Adrenal gland (tissue), 12 donors: ENCODE measurements around the gene RFC1. TPM values are rescaled to one million over a fixed set of nuclear protein-coding genes. Genes with fewer than 3 reads are reported as not detected.

ENCODE experiments used
- DNase-seq, 7 donors: peaks; one replicate each; pipeline ENCODE4 v3.0.0-alpha.2; 2019 to 2020
- H3K27ac ChIP-seq, 5 donors: fragments of 200-600 bp; sonication (generic) in 4 of 5; 1 replicate in 3 of 5; 2 replicates in 2 of 5; pipeline versions ENCODE4 v1.5.1 to v1.8.0; 2016 to 2020; ENCODE audit warnings: mild to moderate bottlenecking in 1 of 5
- H3K27me3 ChIP-seq: fragments of 200-600 bp; 2 replicates; pipeline ENCODE4 v1.8.0; 2021
- H3K36me3 ChIP-seq, 2 donors: fragments of 200-600 bp; replicated peaks in 1 of 2; 1 replicate in 1 of 2; 2 replicates in 1 of 2; pipeline versions ENCODE4 v1.5.1 to v1.8.0; 2018 to 2022
- H3K4me1 ChIP-seq, 2 donors: fragments of 200-600 bp; replicated peaks in 1 of 2; 1 replicate in 1 of 2; 2 replicates in 1 of 2; pipeline versions ENCODE4 v1.5.1 to v1.8.0; 2018 to 2021
- H3K4me3 ChIP-seq, 4 donors: fragments of 200-600 bp; sonication (generic) in 3 of 4; one replicate each; pipeline ENCODE4 v1.5.1; 2016 to 2018
- H3K9me3 ChIP-seq, 3 donors: fragments of 200-600 bp; sonication (generic) in 1 of 3; replicated peaks in 1 of 3; 1 replicate in 2 of 3; 2 replicates in 1 of 3; pipeline versions ENCODE4 v1.5.1 to v1.8.0; 2016 to 2021
- CTCF ChIP-seq, 6 experiments: fragments of 450-650 bp in 4 of 6; fragments of 200-600 bp in 2 of 6; sonication (generic) in 1 of 6; IDR thresholded peaks; 1 replicate in 5 of 6; 2 replicates in 1 of 6; pipeline versions ENCODE4 v1.5.1 to v1.8.0; 2016 to 2021; ENCODE audit warnings: antibody characterized with exemption in 6 of 6, mild to moderate bottlenecking in 2 of 6, moderate library complexity in 1 of 6
- POLR2A ChIP-seq, 2 donors: fragments of 450-650 bp; IDR thresholded peaks; one replicate each; pipeline ENCODE4 v1.6.1; 2017; ENCODE audit warnings: antibody characterized with exemption in 2 of 2, mild to moderate bottlenecking in 2 of 2, moderate library complexity in 1 of 2
- WGBS, 4 donors: extraction: QIAGEN DNeasy Blood & Tissue Kit in 2 of 4; methylation state at CpG; one replicate each; pipeline versions ENCODE4 v1.1.5 to v1.1.7; 2013 to 2017; 5-methylcytosine and 5-hydroxymethylcytosine counted together
- intact Hi-C, 2 donors: fragments of 100-400 bp; cut with DNase I; formaldehyde crosslinking; loops; one replicate each; pipeline versions ENCODE4 v1.14.1 to v1.15.0; 2022 to 2023
- microRNA-seq, 3 donors: library from miRNA; unstranded; fragments of <30 nt; microRNA quantifications; one replicate each; pipeline ENCODE4, GENCODE V29; 2017 to 2020
- polyA plus RNA-seq, 3 donors: library from polyadenylated mRNA; stranded (reverse); fragments of 200-250 nt in 2 of 3; fragments of 350-450 nt in 1 of 3; fragmentation: Illumina TruSeq in 1 of 3; extraction: RNeasy Lipid Tissue Mini Kit (QIAGEN cat#74804) in 1 of 3; gene quantifications; one replicate each; pipeline ENCODE4 v1.2.3, GENCODE V29; 2013 to 2014
- small RNA-seq, 2 donors: library from RNA; depleted of rRNA; stranded (forward); fragments of <200 nt; gene quantifications; one replicate each; pipeline ENCODE3, GENCODE V24; 2016
- total RNA-seq, 9 donors: library from RNA; depleted of rRNA in 4 of 9; stranded (reverse); fragments of >200 nt in 4 of 9; fragments of 120-200 nt in 1 of 9; fragmentation: NEBNext Ultra II Directional in 1 of 9; extraction: Animal tissue kit (Norgen Biotek cat#: 25700) in 1 of 9; gene quantifications; one replicate each; pipeline versions ENCODE4 v1.1.0 to v1.2.4, GENCODE V29; 2013 to 2023
- donor health status: healthy with polysubstance abuse.
- donor health status: Bipolar disorder and iron deficiency.
- donor health status: DM: yes; HTN: yes; CAD: no.
- donor health status: DM: no; HTN: no; CAD: no.
- donor health status: DM: no; HTN: no; CAD: no.
- donor health status: DM: yes; HTN: yes; CAD: no.

Gene RFC1
- total and polyA plus RNA-seq, 12 donors = 13.0 to 137 (median 52.6) TPM

- no peak for TF ChIP-seq POLR2A (IDR thresholded peaks at IDR 0.05)
- TF ChIP-seq CTCF (IDR thresholded peaks at IDR 0.05) = no peak
- Histone ChIP-seq H3K36me3 (peaks cover 0 to 6% of the 10 kb centered on the region in 2 donors), H3K9me3 (no peaks in the 10 kb centered on the region), H3K4me3 (no peak overlapping the region), H3K27me3 (no peaks in the 10 kb centered on the region), H3K4me1 (no peaks in the 10 kb centered on the region), H3K27ac (no peak overlapping the region)
- intact Hi-C loops = loop anchor here in 1 of 2 donors (5.0 kb wide), 1 partner anchor 38 kb away; no protein-coding TSS in a partner anchor
- no peak for DNase-seq
- WGBS, 4 donors = 52 to 68% (median 57%) methylated on average over 2 of the region's 2 CpGs
Measured at GRCh38 chr4:39255266-39255665, 110.9 kb downstream of the RFC1 start.

GRCh38 chr4:39243462-39243861 lies 122.7 kb downstream of the RFC1 start:
- H3K36me3 ChIP-seq = peaks cover 0 to 19% of the 10 kb centered on the region in 2 donors
- H3K4me1 ChIP-seq = no peaks in the 10 kb centered on the region
- intact Hi-C loops = no loop called here
- no peaks in the 10 kb centered on the region for H3K9me3 ChIP-seq
- TF ChIP-seq CTCF (IDR thresholded peaks at IDR 0.05) = no peak
- no peak for TF ChIP-seq POLR2A (IDR thresholded peaks at IDR 0.05)
- 86 to 93% (median 91%) methylated on average over 3 of the region's 3 CpGs for WGBS, 4 donors
- DNase-seq = no peak
- no peak overlapping the region for H3K27ac ChIP-seq
- no peak overlapping the region for H3K4me3 ChIP-seq
- H3K27me3 ChIP-seq = no peaks in the 10 kb centered on the region

Small RNA genes within 50 kb of the gene (microRNA-seq; reads per million reads assigned to microRNA genes)
- 0 reads per million in 3 donors for gene MIR5591

Small RNA genes within 50 kb of the gene (small RNA-seq; reads per million reads assigned to genes)
- 0 reads per million in 2 donors for gene MIR5591
- 0 to 0.08 reads per million in 2 donors for gene RNU6-32P
- 0 reads per million in 2 donors for gene RNU6-887P

Other genes starting within 250 kb of the RFC1 start
- gene WDR19, start 183.8 kb downstream of the RFC1 start, total RNA-seq = 10 to 100 TPM; 11.3 to 66.7 (median 38.7) TPM
- gene WDR19, start 183.8 kb downstream of the RFC1 start, polyA plus RNA-seq = 100 to 1,000 TPM in 1 of 3 donors, 10 to 100 TPM in 2; 16.9 to 136 (median 69.1) TPM
- under 1 TPM in 7 of 9 donors, not detected in 2; under 0.01 to 0.30 (median 0.14) TPM for gene KLB, start 40.6 kb upstream of the RFC1 start, total RNA-seq
- 1 to 10 TPM in 1 of 3 donors, under 1 TPM in 2; under 0.01 to 1.1 (median 0.16) TPM for gene KLB, start 40.6 kb upstream of the RFC1 start, polyA plus RNA-seq
- 1,000 to 10,000 TPM in 8 of 9 donors, 100 to 1,000 TPM in 1; 951 to 3,860 (median 1,619) TPM for gene RPL9, start 92.6 kb upstream of the RFC1 start, total RNA-seq
- gene RPL9, start 92.6 kb upstream of the RFC1 start, polyA plus RNA-seq = 1,000 to 10,000 TPM; 1,235 to 1,944 (median 1,931) TPM
- 10 to 100 TPM in 8 of 9 donors, 1 to 10 TPM in 1; 7.0 to 28.9 (median 17.5) TPM for gene LIAS, start 92.7 kb upstream of the RFC1 start, total RNA-seq
- gene LIAS, start 92.7 kb upstream of the RFC1 start, polyA plus RNA-seq = 10 to 100 TPM; 17.1 to 29.6 (median 18.4) TPM
- gene UGDH, start 161.1 kb upstream of the RFC1 start, total RNA-seq = 10 to 100 TPM; 33.7 to 93.3 (median 47.6) TPM
- 10 to 100 TPM; 10.6 to 70.3 (median 11.0) TPM for gene UGDH, start 161.1 kb upstream of the RFC1 start, polyA plus RNA-seq